B cell (primary cell): ENCODE results near the gene CTNNA3. TPM values are rescaled to one million over a fixed set of nuclear protein-coding genes. Genes with fewer than 3 reads are reported as not detected.

ENCODE experiments used
- ATAC-seq: fragments of 200-7000 bp; cut with Tn5 transposase; one replicate; pipeline ENCODE4 v1.10.0; 2021; ENCODE audit warnings: low read depth, mild to moderate bottlenecking, moderate number of reproducible peaks, moderate library complexity
- CTCF ChIA-PET: fragments of 350-600 bp; sonication (Branson Sonifier 250); formaldehyde crosslinking; loops from one replicate; lab custom pipeline; 2021; ENCODE audit warnings: antibody characterized with exemption, inconsistent platforms; lab: Charles Lee
- POLR2A ChIA-PET: fragments of 350-600 bp; sonication (Branson Sonifier 250); formaldehyde crosslinking; loops from one replicate; lab custom pipeline; 2021; ENCODE audit warnings: antibody characterized with exemption; lab: Charles Lee
- DNase-seq: peaks from one replicate; pipeline ENCODE4 v3.0.0; 2013
- H2AFZ ChIP-seq: 2 replicates; pipeline ENCODE4 v1.6.1; 2012; ENCODE audit warnings: mild to moderate bottlenecking, low read depth, low read length; ENCODE audit not compliant: insufficient read depth, poor library complexity, severe bottlenecking
- H3K27ac ChIP-seq, 2 donors: 1 replicate in 1 of 2; 2 replicates in 1 of 2; pipeline ENCODE4 v1.5.1; 2012 to 2013; ENCODE audit warnings: low read length in 2 of 2, mild to moderate bottlenecking in 2 of 2, moderate library complexity in 1 of 2
- H3K27me3 ChIP-seq, 4 experiments: fragments of 200-600 bp in 1 of 4; sonication (generic) in 1 of 4; replicated peaks in 1 of 4; 1 replicate in 2 of 4; 2 replicates in 2 of 4; pipeline versions ENCODE4 v1.6.1 to v1.7.0; 2013 to 2016; ENCODE audit warnings: low read length in 3 of 4, mild to moderate bottlenecking in 2 of 4, mixed read lengths in 1 of 4, moderate library complexity in 1 of 4; ENCODE audit not compliant: insufficient read depth in 4 of 4, control insufficient read depth in 3 of 4; ENCODE audit errors: control extremely low read depth in 1 of 4
- H3K36me3 ChIP-seq, 2 experiments: replicated peaks in 1 of 2; 1 replicate in 1 of 2; 2 replicates in 1 of 2; pipeline versions ENCODE4 v1.6.1 to v1.7.1; 2013; ENCODE audit warnings: low read length in 1 of 2; ENCODE audit not compliant: insufficient read depth in 2 of 2, control insufficient read depth in 1 of 2; ENCODE audit errors: control extremely low read depth in 1 of 2, extremely low read depth in 1 of 2
- H3K4me1 ChIP-seq, 2 donors: fragments of 200-600 bp in 1 of 2; sonication (generic) in 1 of 2; 1 replicate in 1 of 2; 2 replicates in 1 of 2; pipeline versions ENCODE4 v1.5.1 to v1.6.1; 2013 to 2017; ENCODE audit warnings: low read length in 2 of 2; ENCODE audit not compliant: control insufficient read depth in 2 of 2, insufficient read depth in 2 of 2
- H3K4me2 ChIP-seq: replicated peaks from 2 replicates; pipeline ENCODE3; 2012; ENCODE audit warnings: mild to moderate bottlenecking, low read depth, low read length; ENCODE audit not compliant: poor library complexity, severe bottlenecking
- H3K4me3 ChIP-seq, 5 experiments: fragments of 200-600 bp in 1 of 5; sonication (generic) in 1 of 5; 1 replicate in 3 of 5; 2 replicates in 2 of 5; pipeline versions ENCODE4 v1.5.1 to v1.7.0; 2011 to 2016; ENCODE audit warnings: low read length in 4 of 5, mild to moderate bottlenecking in 4 of 5, low read depth in 2 of 5, control low read depth in 1 of 5, moderate library complexity in 1 of 5; ENCODE audit not compliant: insufficient read depth in 1 of 5; ENCODE audit errors: control extremely low read depth in 1 of 5, extremely low read depth in 1 of 5
- H3K79me2 ChIP-seq: fragments of 200-600 bp; sonication (generic); one replicate; pipeline ENCODE4 v1.6.0; 2016; ENCODE audit warnings: low read length; ENCODE audit not compliant: control insufficient read depth, insufficient read depth
- H3K9ac ChIP-seq: fragments of 200-600 bp; sonication (generic); 2 replicates; pipeline ENCODE4 v1.6.1; 2017; ENCODE audit warnings: mild to moderate bottlenecking, low read length, moderate library complexity
- H3K9me3 ChIP-seq, 3 donors: one replicate each; pipeline versions ENCODE4 v1.6.1 to v1.7.1; 2013; ENCODE audit warnings: low read length in 2 of 3; ENCODE audit not compliant: control insufficient read depth in 2 of 3, insufficient read depth in 1 of 3; ENCODE audit errors: control extremely low read depth in 1 of 3
- H4K20me1 ChIP-seq: 2 replicates; pipeline ENCODE4 v1.6.0; 2012; ENCODE audit warnings: mild to moderate bottlenecking, low read length; ENCODE audit not compliant: insufficient read depth, control insufficient read depth, poor library complexity, severe bottlenecking
- H3K27ac Mint-ChIP-seq: one replicate; pipeline ENCODE4 v1.8.0; 2021; ENCODE audit warnings: mixed read lengths
- H3K27me3 Mint-ChIP-seq: one replicate; pipeline ENCODE4 v1.8.0; 2021; ENCODE audit warnings: mixed read lengths
- H3K4me1 Mint-ChIP-seq: one replicate; pipeline ENCODE4 v1.8.0; 2021; ENCODE audit warnings: mixed read lengths
- H3K4me3 Mint-ChIP-seq: one replicate; pipeline ENCODE4 v1.8.0; 2021; ENCODE audit warnings: mixed read lengths
- H3K9me3 Mint-ChIP-seq: one replicate; pipeline ENCODE4 v1.8.0; 2022; ENCODE audit warnings: mixed read lengths; ENCODE audit not compliant: insufficient read depth
- CTCF ChIP-seq: fragments of 200-600 bp; IDR thresholded peaks from one replicate; pipeline ENCODE4 v1.8.0; 2022; ENCODE audit warnings: antibody characterized with exemption, mild to moderate bottlenecking
- EZH2 ChIP-seq: IDR thresholded peaks from 2 replicates; pipeline ENCODE4 v1.6.1; 2012; ENCODE audit warnings: borderline replicate concordance, low read depth, mild to moderate bottlenecking, moderate library complexity, low read length; ENCODE audit not compliant: insufficient read depth, poor library complexity, severe bottlenecking
- WGBS: methylation state at CpG from one replicate; pipeline ENCODE4 v1.1.5; 2013; ENCODE audit warnings: missing lambda C conversion rate; ENCODE audit not compliant: insufficient coverage; 5-methylcytosine and 5-hydroxymethylcytosine counted together
- intact Hi-C: fragments of 100-400 bp; cut with micrococcal nuclease; formaldehyde crosslinking; loops from one replicate; pipeline ENCODE4 v1.10.0; 2022
- polyA plus RNA-seq: library from polyadenylated mRNA; depleted of rRNA; stranded (reverse); fragments of >200 nt; gene quantifications from 2 replicates; pipeline ENCODE4 v1.2.3, GENCODE V29; 2012
- total RNA-seq, 2 donors: library from RNA; stranded (reverse); fragments of 120-200 nt in 1 of 2; gene quantifications; 1 replicate in 1 of 2; 2 replicates in 1 of 2; pipeline versions ENCODE4 v1.2.3 to v1.2.4, GENCODE V29; 2013 to 2022

CTNNA3 gene
- total and polyA plus RNA-seq, 2 donors (not counting 1 experiment from before 2014, with no cell fraction given), result 0.01 TPM; not detected in 1

- Mint-ChIP-seq H3K27ac (no peak overlapping the region), H3K27me3 (no peaks in the 10 kb centered on the region), H3K4me3 (no peak overlapping the region), H3K4me1 (no peaks in the 10 kb centered on the region), H3K9me3 (no peaks in the 10 kb centered on the region)
- Histone ChIP-seq H3K4me3 (no peak overlapping the region), H3K4me2 (no peak overlapping the region), H3K27ac (no peak overlapping the region), H3K79me2 (no peaks in the 10 kb centered on the region), H4K20me1 (no peaks in the 10 kb centered on the region), H3K9ac (no peak overlapping the region), H3K4me1 (no peaks in the 10 kb centered on the region), H2AFZ (no peak overlapping the region), H3K36me3 (no peaks in the 10 kb centered on the region), H3K27me3 (no peaks in the 10 kb centered on the region), H3K9me3 (no peaks in the 10 kb centered on the region)
- intact Hi-C loops, result no loop called here
- ATAC-seq, result no peak
- POLR2A ChIA-PET, result no interaction called here
- TF ChIP-seq EZH2, result no peak
- no peak for DNase-seq
- CTCF ChIA-PET, result no interaction called here
Observed at GRCh38 chr10:66292922-66293321, 1403.1 kb downstream of the CTNNA3 start.

GRCh38 chr10:66292456-66292855 is 1403.5 kb downstream of the CTNNA3 start:
- H3K79me2 ChIP-seq, result no peaks in the 10 kb centered on the region

More at GRCh38 chr10:66292456-66292855, 1403.5 kb downstream of the CTNNA3 start:
- Histone ChIP-seq H3K4me1 (no peaks in the 10 kb centered on the region), H3K9me3 (no peaks in the 10 kb centered on the region), H3K4me3 (no peak overlapping the region), H3K4me2 (no peak overlapping the region), H2AFZ (no peak overlapping the region), H3K9ac (no peak overlapping the region), H3K27ac (no peak overlapping the region), H3K27me3 (no peaks in the 10 kb centered on the region), H3K36me3 (no peaks in the 10 kb centered on the region), H4K20me1 (no peaks in the 10 kb centered on the region)
- Mint-ChIP-seq H3K4me3 (no peak overlapping the region), H3K27me3 (no peaks in the 10 kb centered on the region), H3K4me1 (no peaks in the 10 kb centered on the region), H3K27ac (no peak overlapping the region), H3K9me3 (no peaks in the 10 kb centered on the region)
- no CpG with 5 or more reads among the region's 1 CpG for whole genome bisulfite sequencing
- DNase-seq (no peak), ATAC-seq (no peak)
- no peak for TF ChIP-seq EZH2
- TF ChIP-seq CTCF, result no peak
- ChIA-PET CTCF (no interaction called here), POLR2A (no interaction called here)
- intact Hi-C loops, result no loop called here
